TTC549 (cell line): ENCODE measurements around the gene SIN3A.
A peak's percentile ranks its signal among the peaks of the same experiment; 100 is the strongest.

Source experiments
- FAIRE-seq: peaks from 2 replicates; lab custom pipeline; 2012; peaks lifted over from hg19 to GRCh38; lab: Jason Lieb, UNC

Gene SIN3A

GRCh38 chr15:75371901-75372688 is 79.4 kb downstream of the SIN3A start:
- no peak for FAIRE-seq

- FAIRE-seq, result no peak
These were observed 80.0 kb downstream of the SIN3A start for GRCh38 chr15:75371486-75371885.

- no peak for FAIRE-seq
These were observed 81.5 kb downstream of the SIN3A start for GRCh38 chr15:75369897-75370581.

- FAIRE-seq, result no peak
These were observed 82.7 kb downstream of the SIN3A start for GRCh38 chr15:75368689-75369239.

- peak; percentile 40 for FAIRE-seq
These were observed 83.4 kb downstream of the SIN3A start, which contains the start of gene MAN2C1 for GRCh38 chr15:75367913-75368688. MAN2C1 (minus strand) TSS chr15:75368607; CDS start chr15:75368583, 24 bp downstream.

GRCh38 chr15:75367406-75367912 is 84.0 kb downstream of the SIN3A start:
- no peak for FAIRE-seq

- FAIRE-seq, result no peak
These were observed 84.5 kb downstream of the SIN3A start for GRCh38 chr15:75367006-75367405.

- no peak for FAIRE-seq
These were observed 85.3 kb downstream of the SIN3A start for GRCh38 chr15:75366163-75366562.

- FAIRE-seq, result no peak
These were observed 86.6 kb downstream of the SIN3A start for GRCh38 chr15:75364881-75365280.

GRCh38 chr15:75363786-75364185 is 87.7 kb downstream of the SIN3A start:
- no peak for FAIRE-seq

GRCh38 chr15:75362642-75363249 is 88.7 kb downstream of the SIN3A start:
- no peak for FAIRE-seq

GRCh38 chr15:75361989-75362641 is 89.4 kb downstream of the SIN3A start:
- no peak for FAIRE-seq

GRCh38 chr15:75361361-75361988 is 90.0 kb downstream of the SIN3A start:
- no peak for FAIRE-seq

- no peak for FAIRE-seq
These were observed 90.6 kb downstream of the SIN3A start for GRCh38 chr15:75360856-75361255.

GRCh38 chr15:75360391-75360790 is 91.1 kb downstream of the SIN3A start:
- no peak for FAIRE-seq

- no peak for FAIRE-seq
These were observed 91.8 kb downstream of the SIN3A start for GRCh38 chr15:75359537-75360250.

- no peak for FAIRE-seq
These were observed 92.5 kb downstream of the SIN3A start for GRCh38 chr15:75358771-75359536.

- FAIRE-seq, result no peak
These were observed 93.4 kb downstream of the SIN3A start for GRCh38 chr15:75357976-75358673.

GRCh38 chr15:75356517-75356916 is 95.0 kb downstream of the SIN3A start:
- no peak for FAIRE-seq
